Measurements from ENCODE around the gene TFB2M.
"Not testable (repeated sequence)": the region's sequence is repeated elsewhere in the genome, so short reads cannot be mapped to it uniquely, and the experiment has no call there.

Gene TFB2M

DNA sequence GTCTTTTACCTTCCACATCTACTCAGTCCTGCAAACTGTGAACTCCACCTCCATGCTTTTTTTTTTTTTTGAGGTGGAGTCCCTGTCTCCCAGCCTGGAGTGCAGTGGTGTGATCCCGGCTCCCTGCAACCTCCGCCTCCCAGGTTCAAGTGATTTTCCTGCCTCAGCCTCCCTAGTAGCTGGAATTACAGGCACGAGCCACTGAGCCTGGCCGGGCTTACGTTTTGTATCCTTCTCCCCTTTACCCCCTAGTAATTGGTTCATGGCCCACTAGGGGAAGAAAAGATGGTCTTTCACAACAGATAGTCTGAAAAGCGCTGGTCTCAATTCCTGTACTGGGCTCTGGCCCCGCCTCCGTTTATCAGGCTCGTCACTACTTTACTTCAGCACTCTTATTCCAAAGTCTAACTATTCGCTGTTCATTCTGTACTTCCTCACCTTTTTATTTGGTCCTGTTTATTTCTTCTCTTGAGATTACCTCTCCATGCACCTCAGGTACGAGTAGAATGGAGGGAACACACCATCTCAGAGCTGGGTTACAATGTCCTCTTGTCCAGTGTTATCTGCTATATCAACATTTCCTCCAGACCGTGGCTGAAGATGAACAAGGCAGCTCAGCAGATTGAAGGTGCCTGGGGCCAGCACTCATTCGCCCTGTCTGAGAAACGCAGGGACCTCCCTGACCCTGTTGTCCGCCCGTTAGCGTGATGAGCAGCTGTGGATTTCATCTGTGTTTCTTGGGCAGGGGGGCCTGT is 16.4 kb upstream of the TFB2M start:
- DNase-seq, result no peak

GRCh38 chr1:246580497-246581370 is 14.7 kb upstream of the TFB2M start:
- no peak for DNase-seq

DNA sequence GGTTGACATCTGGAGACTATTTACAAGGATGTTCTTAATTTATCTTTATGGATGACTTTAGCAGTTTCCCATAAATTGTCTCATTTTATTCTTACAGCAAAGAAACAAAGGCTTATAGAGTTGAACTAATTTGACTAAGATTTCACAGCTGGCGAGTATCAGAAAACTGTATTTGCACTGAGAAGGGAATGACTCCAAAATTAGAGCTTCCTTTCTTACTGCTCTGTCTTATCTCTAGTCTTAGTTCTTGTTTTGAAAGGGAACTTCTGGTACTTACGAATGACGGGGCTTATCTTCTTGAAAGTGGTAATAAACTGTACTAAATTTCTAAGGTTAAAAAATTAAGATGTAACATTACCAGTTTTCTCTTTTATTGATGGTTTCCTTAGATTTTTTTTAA is 13.8 kb upstream of the TFB2M start:
- DNase-seq, result no peak

DNA sequence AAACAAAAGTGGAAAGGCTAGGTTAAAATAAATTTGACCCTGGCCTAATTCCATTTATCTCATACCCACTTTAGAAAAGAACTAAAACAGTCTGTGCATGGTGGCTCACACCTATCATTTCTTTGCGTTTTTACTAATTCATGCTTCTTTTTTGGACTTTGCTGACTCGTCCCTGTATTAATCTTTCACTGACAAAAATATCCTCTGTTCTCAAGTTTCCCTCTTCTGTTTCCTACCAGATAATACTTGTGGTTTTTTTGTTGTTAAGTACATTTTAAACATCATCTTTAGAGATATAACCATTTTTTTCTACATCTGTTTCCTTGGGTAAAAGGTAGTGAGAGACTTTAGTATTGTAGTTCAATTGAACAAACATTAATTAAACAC is 11.7 kb upstream of the TFB2M start:
- DNase-seq, result no peak

- no peak for DNase-seq
Observed at GRCh38 chr1:246577082-246577719, 11.1 kb upstream of the TFB2M start.

DNA sequence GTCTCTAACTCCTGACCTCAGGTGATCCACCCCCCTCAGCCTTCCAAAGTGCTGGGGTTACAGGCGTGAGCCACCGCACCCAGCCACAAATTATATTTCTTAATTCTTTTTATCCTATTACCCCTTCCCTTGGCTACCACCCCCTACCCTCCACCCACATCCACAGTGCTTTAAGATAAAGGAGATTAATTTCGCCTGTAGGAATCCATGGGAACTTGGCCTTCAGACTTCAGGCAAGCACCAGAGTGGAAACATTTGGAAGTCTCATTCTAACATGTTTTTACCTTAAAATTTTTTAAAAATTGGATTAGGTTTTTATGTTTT is 10.6 kb upstream of the TFB2M start:
- DNase-seq, result no peak

DNA sequence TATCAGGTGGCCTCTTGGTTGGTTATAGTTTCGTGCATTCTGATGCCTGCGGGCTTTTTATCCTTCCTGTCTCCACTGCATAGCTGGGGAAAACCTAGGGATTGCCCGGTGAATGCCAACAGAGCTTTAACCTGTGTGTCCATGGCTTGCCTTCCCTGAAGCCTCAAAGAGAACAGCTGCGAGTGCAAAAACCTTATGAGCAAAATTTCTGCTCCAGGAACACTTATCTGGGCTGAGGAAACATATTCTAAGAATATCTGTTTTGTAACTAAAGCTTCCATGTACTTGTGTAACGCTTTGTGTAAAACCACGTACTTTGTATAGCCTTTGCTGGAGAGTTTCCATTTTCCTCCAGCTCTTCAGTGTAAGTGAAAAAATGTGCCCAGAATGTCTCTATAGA is 7.4 kb upstream of the TFB2M start:
- DNase-seq, result no peak

- DNase-seq, result no peak
Observed at GRCh38 chr1:246572785-246573184, 6.7 kb upstream of the TFB2M start.

GRCh38 chr1:246571953-246572352 is 5.9 kb upstream of the TFB2M start:
- DNase-seq, result no peak

DNA sequence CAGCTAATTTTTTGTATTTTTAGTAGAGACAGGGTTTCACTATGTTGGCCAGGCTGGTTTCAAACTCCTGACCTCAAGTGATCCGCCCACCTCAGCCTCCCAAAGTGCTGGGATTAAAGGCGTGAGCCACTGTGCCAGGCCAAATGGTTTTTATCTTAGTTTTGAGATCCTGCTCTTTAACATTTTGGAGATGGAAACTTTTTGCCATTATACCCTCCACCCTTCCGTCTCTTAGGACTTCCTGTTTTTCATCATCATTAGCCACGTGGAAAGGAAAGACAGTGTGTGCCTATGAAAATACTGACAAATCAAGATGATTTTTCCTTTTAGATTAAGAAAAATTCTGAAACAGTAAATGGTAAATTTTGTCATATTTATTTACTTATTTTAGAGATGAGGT is 5.2 kb upstream of the TFB2M start:
- not testable (repeated sequence) for DNase-seq

DNA sequence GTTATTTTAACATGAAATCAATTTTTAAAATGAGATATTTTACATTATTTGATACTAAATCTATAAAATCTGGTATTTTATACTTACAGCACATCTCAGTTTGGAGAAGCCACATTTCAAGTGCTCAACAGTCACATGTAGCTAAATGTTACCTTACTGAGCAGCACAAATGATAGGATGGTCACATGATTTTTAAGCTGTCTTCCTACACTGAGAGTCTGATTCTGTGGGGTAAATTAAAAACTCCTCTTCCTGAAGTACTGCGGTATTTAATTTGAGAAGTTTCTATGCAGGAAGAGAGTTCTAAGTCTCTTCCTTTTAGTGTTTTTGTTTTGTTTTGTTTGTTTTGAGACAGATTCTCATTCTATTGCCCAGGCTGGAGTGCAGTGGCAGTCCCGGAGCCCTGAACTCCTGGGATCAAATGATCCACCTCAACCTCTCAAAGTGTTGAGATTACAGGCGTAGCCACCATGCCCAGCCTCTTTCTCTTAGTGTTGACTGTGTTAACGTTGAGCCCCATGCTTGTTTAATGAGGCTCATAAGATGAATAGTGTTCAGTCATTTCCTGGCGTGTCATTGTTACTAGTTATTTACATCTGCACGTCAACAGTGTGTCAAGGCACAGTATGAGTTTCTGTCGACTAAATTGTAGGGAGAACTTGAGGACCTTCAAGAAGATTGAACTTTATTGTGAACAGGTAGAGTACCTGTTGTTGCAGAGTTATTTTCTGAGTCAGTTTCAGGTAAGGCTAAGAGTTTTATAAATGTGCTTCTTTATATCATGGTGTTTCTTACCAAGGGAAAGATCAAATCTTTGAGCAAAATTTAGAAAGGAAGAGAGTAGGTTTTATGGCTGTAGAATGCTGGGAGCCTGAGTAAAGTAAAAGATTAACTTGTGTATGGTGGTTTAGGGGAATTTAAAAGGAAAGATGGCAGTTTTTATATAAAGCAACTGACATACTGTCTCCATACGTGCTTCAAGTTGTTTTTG is 3.5 kb upstream of the TFB2M start:
- no peak for DNase-seq

- no peak for DNase-seq
Observed at GRCh38 chr1:246567646-246568235, 1.7 kb upstream of the TFB2M start.

- no peak for DNase-seq
Observed at GRCh38 chr1:246566813-246567645, 968 bp upstream of the TFB2M start.

DNA sequence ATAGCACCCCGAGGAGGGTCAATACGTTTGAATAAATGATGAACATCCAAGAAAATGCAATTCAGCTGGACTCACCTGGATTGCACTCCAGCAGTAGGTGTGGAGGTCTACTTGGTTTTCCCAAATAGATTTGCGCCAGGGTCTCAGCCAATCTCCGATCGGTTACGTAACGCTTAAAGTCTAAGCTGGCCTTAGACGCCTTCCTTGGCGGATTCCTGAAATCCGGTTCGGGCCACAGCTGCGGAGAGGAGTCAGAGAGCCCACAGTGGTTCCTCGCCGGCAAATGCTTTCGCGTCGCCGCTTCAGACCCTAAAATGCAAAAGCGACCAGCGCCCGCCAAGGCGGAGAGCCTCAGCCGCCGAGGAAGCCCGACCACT is 322 bp downstream of the TFB2M start:
- DNase-seq, result no peak

DNA sequence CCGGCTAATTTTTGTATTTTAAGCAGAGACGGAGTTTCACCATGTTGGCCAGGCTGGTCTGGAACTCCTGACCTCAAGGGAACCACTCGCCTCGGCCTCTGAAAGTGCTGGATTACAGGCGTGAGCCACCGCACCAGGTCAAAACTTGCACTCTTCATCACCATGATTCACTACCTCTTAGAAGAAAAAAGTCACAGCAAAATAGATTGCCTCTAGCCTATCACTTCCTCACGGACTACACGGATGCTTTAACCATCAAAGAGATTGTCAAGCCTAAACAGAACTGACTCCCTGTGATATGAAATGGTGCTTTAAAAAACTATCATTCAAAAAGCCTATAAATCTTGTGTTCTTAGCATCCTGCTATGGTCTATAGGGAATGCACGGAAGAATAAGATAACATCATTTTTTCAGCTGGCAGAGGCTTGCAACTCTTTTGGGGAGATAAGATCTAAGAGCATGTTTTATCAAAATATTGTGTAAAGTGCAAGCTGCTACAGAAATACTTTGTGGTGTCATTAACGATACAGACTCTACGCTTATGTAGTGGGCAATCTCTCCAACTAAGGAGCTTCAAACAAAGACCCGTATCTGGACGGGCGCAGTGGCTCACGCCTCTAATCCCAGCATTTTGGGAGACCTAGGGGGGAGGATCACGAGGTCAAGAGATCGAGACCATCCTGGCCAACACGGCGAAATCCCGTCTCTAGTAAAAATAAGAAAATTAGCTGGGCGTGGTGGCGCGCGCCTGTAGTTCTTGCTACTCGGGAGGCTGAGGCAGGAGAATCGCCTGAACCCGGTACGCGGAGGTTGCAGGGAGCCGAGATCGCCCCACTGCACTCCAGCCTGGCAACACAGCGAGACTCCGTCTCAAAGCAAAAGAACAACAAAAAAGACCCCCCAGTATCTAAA is 966 bp downstream of the TFB2M start:
- DNase-seq, result no peak

DNA sequence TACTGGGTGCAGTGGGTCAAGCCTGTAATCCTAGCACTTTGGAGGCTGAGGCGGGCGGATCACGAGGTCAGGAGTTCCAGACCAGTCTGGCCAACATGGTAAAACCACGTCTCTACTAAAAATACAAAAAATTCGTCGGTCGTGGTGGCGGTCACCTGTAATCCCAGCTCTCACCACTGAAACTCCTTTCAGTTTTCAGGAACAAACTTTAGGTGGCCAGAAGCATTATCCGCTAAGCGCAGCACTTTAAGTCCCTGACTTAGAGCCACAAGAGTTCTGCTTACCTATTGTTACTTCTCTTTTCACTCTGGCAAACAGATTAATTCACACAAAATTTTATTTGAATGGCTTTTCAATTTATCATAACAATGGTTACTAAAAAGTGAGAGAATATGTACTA is 5.2 kb downstream of the TFB2M start:
- not testable (repeated sequence) for DNase-seq

- no peak for DNase-seq
Observed at GRCh38 chr1:246559310-246559709, 6.8 kb downstream of the TFB2M start.

GRCh38 chr1:246558041-246558440 is 8.0 kb downstream of the TFB2M start:
- DNase-seq, result no peak

- no peak for DNase-seq
Observed at GRCh38 chr1:246554201-246554600, 11.9 kb downstream of the TFB2M start.

DNA sequence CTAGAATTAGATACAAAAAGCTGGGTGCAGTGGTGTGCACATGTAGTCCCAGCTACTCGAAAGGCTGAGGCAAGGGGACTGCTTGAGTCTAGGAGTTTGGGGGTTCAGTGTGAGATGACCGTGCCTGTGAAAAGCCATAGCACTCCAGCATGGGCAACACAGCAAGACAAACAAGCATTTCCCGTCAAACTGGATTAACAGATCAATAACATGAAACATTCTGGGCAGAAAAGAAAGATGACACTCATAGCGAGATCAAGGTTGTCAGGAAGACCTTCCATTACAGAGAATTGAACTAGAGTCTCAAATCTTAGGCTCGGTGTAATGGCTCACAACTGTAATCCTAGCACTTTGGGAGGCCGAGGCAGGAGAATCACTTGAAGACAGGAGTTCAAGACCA is 14.0 kb downstream of the TFB2M start:
- DNase-seq, result no peak
